Measurements from ENCODE around the gene ANTXR1.

DNA sequence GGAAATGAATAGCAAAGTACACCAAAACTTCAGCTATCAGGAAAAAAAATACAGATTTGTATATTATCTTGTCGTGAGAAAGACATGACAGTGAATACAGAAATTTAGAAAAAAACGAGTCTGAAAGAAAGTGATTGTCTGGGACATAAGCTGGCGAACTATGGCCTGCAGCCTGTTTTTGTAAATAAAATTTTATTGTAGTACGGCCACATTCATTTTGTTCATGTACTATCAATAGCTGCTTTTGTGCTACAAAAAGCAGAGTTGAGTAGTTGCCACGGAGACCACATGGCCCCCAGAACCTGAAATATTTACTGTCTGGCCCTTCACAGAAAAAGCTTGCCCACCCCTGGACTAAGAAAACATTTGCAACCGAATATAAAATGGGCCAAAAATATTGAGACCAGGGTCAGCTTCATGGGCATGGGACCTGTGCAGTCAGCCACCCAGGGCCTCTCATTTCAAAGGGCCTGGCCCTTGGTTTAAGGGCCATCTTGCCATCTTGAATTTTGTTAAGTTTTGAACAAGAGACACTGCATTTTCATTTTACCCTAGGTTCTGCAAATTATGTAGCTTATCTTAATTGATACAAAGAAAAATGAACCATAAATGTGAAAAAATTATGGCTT lies 17.9 kb downstream of the ANTXR1 start:
- TF ChIP-seq, protein P1, sequence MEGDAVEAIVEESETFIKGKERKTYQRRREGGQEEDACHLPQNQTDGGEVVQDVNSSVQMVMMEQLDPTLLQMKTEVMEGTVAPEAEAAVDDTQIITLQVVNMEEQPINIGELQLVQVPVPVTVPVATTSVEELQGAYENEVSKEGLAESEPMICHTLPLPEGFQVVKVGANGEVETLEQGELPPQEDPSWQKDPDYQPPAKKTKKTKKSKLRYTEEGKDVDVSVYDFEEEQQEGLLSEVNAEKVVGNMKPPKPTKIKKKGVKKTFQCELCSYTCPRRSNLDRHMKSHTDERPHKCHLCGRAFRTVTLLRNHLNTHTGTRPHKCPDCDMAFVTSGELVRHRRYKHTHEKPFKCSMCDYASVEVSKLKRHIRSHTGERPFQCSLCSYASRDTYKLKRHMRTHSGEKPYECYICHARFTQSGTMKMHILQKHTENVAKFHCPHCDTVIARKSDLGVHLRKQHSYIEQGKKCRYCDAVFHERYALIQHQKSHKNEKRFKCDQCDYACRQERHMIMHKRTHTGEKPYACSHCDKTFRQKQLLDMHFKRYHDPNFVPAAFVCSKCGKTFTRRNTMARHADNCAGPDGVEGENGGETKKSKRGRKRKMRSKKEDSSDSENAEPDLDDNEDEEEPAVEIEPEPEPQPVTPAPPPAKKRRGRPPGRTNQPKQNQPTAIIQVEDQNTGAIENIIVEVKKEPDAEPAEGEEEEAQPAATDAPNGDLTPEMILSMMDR (conservative IDR thresholded peaks at IDR 0.05 in 1 of 2, IDR thresholded peaks at IDR 0.05 in 1 of 2; ENCODE audit: low read depth in 1 of 2, low read length in 2 of 2), result no peak
- TF ChIP-seq EZH2 (IDR thresholded peaks at IDR 0.05; ENCODE audit: low read length, missing control alignments), result no peak
